ENCODE data around the gene FKBP1A. TPM values are rescaled to one million over a fixed set of nuclear protein-coding genes. Genes with fewer than 3 reads are reported as not detected.
A peak's percentile ranks its signal among the peaks of the same experiment; 100 is the strongest.

Gene FKBP1A
- total RNA-seq, 4 donors from 2014 or later: 99.5 to 253 (median 206) TPM

GRCh38 chr20:1368448-1369199 is 24.2 kb downstream of the FKBP1A start:
- H3K27ac ChIP-seq: peak overlapping the region; percentile 62 to 72
- H3K27me3 ChIP-seq: no peaks in the 10 kb centered on the region
- no peak overlapping the region for H3K4me3 ChIP-seq
- peaks cover 0 to 5% of the 10 kb centered on the region in 2 donors for H3K4me1 ChIP-seq
- TF ChIP-seq POLR2A (IDR thresholded peaks at IDR 0.05): no peak
- peak in 2 of 4 experiments; percentile 17 to 27 for TF ChIP-seq CTCF (IDR thresholded peaks at IDR 0.05)
- no peaks in the 10 kb centered on the region for H3K9me3 ChIP-seq
- peak in 1 of 2 donors; percentile 55 for DNase-seq
- no peaks in the 10 kb centered on the region for H3K36me3 ChIP-seq
- intact Hi-C loops (cut with DNase I; ENCODE audit: low total_unique reads): no loop called here

GRCh38 chr20:1367479-1367878 is 25.4 kb downstream of the FKBP1A start:
- no peak for DNase-seq
- H3K4me3 ChIP-seq: no peak overlapping the region
- intact Hi-C loops (cut with DNase I; ENCODE audit: low total_unique reads): no loop called here
- H3K27ac ChIP-seq: peak overlapping the region; percentile 62 to 72
- no peaks in the 10 kb centered on the region for H3K36me3 ChIP-seq
- no peaks in the 10 kb centered on the region for H3K27me3 ChIP-seq
- H3K4me1 ChIP-seq: peaks cover 0 to 5% of the 10 kb centered on the region in 2 donors
- no peaks in the 10 kb centered on the region for H3K9me3 ChIP-seq
- TF ChIP-seq CTCF (IDR thresholded peaks at IDR 0.05) (no peak), POLR2A (IDR thresholded peaks at IDR 0.05) (no peak)

GRCh38 chr20:1364106-1364505 is 28.7 kb downstream of the FKBP1A start:
- no peak for DNase-seq
- no peak overlapping the region for H3K27ac ChIP-seq
- intact Hi-C loops (cut with DNase I; ENCODE audit: low total_unique reads): no loop called here
- no peak overlapping the region for H3K4me3 ChIP-seq
- no peaks in the 10 kb centered on the region for H3K36me3 ChIP-seq
- TF ChIP-seq CTCF (IDR thresholded peaks at IDR 0.05) (no peak), POLR2A (IDR thresholded peaks at IDR 0.05) (no peak)
- peaks cover 0 to 5% of the 10 kb centered on the region in 2 donors for H3K4me1 ChIP-seq
- H3K27me3 ChIP-seq: no peaks in the 10 kb centered on the region
- no peaks in the 10 kb centered on the region for H3K9me3 ChIP-seq

- Histone ChIP-seq H3K4me3 (no peak overlapping the region), H3K9me3 (no peaks in the 10 kb centered on the region), H3K4me1 (peaks cover 0 to 2% of the 10 kb centered on the region in 2 donors), H3K36me3 (no peaks in the 10 kb centered on the region), H3K27ac (no peak overlapping the region), H3K27me3 (no peaks in the 10 kb centered on the region)
- DNase-seq: no peak
- TF ChIP-seq POLR2A (IDR thresholded peaks at IDR 0.05) (no peak), CTCF (IDR thresholded peaks at IDR 0.05) (no peak)
- intact Hi-C loops (cut with DNase I; ENCODE audit: low total_unique reads): no loop called here
Observed at GRCh38 chr20:1363522-1363921, 29.3 kb downstream of the FKBP1A start.

- no peak overlapping the region for H3K4me3 ChIP-seq
- DNase-seq: no peak
- H3K27me3 ChIP-seq: no peaks in the 10 kb centered on the region
- intact Hi-C loops (cut with DNase I; ENCODE audit: low total_unique reads): no loop called here
- H3K4me1 ChIP-seq: no peaks in the 10 kb centered on the region
- TF ChIP-seq POLR2A (IDR thresholded peaks at IDR 0.05): no peak
- TF ChIP-seq CTCF (IDR thresholded peaks at IDR 0.05): no peak
- H3K27ac ChIP-seq: no peak overlapping the region
- H3K9me3 ChIP-seq: no peaks in the 10 kb centered on the region
- no peaks in the 10 kb centered on the region for H3K36me3 ChIP-seq
Observed at GRCh38 chr20:1362484-1362883, 30.4 kb downstream of the FKBP1A start.
